ENCODE data around the gene SMIM13. TPM values are rescaled to one million over a fixed set of nuclear protein-coding genes. Genes with fewer than 3 reads are reported as not detected.

Gene SMIM13
- total RNA-seq (2014; rRNA removed; shearing (Covaris generic)): 8.6 and 17.7 TPM in 2 replicates
- polyA plus RNA-seq (2015; cell fraction: cytosol; rRNA removed): 11.2 and 11.7 TPM in 2 replicates
- 6.0 and 7.0 TPM in 2 replicates for polyA plus RNA-seq (2015; cell fraction: nucleus; rRNA removed)

DNA sequence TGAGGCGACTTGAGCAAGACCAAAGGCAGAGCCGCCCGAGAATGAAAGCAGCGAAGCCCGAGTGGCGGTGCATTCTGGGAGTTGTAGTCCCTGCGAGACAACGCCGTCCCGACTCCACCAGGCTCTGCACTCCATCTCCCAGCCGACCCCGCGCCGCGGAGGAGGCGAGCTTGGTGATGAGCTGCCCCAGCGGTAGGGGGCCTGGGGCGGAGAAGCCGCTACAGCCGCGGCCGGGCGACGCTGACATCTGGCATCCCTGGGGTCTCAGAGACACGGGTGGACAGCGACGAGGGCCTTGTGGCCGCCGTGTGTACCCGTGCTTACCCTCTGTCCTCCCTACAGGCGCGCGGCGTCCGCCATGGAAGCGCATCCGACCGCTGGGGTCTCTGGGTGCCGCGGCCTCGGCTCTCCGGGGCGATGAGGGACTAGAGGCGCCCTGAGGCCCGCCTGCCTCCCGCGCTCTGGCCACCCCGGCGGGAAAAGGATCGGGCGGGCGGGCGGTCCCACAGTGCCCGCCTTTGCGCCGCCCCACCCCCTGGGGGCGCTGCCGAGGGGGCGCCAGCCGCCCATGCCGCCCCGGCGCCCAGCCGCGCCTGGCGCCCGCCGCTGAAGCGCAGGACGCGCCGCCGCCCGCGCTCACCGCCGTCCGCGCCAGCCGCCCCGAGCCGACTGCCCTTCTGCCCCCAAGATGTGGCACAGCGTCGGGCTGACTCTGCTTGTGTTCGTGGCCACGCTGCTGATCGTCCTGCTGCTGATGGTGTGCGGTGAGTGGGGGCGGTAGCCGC lies at the start of gene SMIM13:
SMIM13 (plus strand) TSS at position 209 of the 785 bp plus-strand sequence; CDS start at position 689, 480 bp downstream.
- peak; percentile 98 for DNase-seq (ENCODE audit: low read depth)

DNA sequence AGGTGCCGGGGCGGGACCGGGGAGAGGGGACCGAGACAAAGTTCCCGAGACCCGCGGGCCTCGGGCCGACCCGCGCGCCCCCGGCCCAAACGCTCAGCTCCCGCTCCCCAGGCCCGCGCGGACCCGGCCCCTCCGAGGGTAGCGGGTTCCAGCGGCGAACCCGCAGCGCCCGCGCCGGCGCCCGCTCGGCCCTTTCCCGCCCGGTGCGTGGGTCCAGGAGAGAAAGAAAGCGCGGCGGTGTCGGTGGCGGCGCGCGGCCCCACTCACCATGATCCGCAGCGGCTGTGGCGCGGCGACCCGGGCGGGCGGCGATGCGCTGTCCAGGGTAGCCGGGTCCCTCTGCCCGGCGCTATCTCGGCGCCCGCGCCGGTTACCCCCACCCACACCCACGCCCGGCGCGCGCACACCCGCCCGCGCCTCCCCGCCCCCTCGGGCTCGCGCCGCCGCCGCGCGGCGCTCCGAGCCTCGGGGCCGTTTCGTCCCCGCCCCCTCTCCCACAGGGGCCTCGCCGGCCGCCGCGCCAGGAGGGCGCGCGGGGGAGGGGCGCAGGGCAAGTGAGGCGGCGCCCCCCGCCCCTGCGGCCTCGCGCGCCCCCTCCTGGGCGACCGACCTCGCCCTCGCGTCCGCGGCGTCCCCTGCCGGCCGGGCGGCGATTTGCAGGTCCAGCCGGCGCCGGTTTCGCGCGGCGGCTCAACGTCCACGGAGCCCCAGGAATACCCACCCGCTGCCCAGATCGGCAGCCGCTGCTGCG lies 49.5 kb upstream of the SMIM13 start, which contains the start of gene ELOVL2:
ELOVL2 (minus strand) TSS at position 345 of the 751 bp plus-strand sequence; CDS start at position 270, 75 bp downstream.
- peak; percentile 37 for DNase-seq (ENCODE audit: low read depth)

DNA sequence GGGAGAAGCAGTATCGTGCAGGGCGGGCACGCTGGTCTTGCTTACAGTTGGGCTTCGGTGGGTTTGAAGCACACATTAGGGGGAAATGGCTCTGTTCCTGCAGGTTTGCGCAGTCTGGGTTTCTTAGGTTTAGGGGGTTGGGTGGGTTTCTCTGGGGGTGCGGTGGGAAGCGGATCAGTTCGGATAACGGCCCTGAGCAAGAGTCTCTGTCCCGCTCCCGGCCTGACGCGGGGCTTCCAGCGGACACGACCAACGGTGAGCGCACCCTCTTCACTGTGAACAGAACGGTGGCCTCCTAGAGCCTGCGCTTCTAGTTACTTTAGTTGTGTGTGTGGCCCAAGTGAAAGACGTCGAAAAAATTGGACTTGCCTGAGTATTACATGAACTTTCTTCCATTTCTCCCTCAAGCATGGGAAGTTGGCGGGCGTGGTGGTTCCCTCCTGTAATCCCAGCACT lies 48.9 kb upstream of the SMIM13 start:
- no peak for DNase-seq (ENCODE audit: low read depth)

DNA sequence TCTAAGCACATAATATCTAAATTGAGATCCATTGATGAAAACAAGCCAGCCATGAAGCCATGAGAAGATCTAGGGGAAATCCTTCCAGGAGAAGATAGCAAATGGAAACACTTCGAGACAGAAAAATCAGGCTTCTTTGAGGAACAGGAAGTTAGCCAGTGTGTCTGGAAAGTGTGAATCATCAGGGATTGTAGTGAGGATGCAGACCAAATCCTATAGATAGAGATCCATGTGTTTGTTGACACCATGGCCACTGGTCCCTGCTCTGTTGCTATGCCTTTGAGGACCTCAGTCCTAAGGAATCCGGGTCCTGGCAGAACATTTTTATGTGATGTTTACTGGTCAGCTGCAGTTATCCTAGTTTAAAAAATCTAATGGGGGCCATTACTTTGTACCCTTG lies 42.9 kb upstream of the SMIM13 start:
- peak; percentile 74 for DNase-seq (ENCODE audit: low read depth)

DNA sequence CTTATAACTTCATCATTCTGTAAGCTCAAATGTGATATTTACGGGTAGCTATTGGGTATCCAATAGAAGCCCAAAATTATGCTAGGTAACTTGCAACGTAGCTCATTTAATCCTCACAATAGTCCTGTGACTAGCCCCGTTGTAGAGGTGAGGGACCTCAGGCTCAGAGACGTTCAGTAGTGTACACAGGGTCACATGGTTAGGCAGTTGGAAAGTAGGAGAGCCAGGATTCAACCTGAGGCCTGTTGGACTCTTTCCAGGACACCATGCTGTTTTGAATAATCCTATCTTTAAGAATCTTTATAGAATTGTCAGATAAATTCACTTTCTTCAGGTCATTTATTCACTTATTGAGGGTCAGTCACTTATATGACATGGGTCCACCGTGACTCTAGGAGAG lies 40.3 kb upstream of the SMIM13 start:
- no peak for DNase-seq (ENCODE audit: low read depth)

DNA sequence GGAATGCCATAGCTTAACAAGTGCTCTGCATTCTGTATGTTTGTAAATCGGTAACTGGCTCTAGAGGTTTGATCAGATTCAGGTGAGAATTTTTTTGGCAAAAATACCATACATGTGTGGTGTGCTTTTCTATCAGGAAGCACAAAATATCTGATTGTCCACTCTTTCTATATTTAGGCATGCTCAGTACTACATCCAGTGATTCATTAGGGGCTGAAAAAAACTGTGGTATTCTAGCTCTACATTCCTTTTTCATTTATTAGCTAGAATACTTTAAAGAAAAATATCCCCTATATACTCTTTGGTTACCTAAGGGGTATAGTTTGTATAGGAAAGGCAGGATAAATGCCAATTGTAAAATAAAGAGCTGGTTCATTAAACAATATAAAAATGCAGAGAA lies 38.9 kb upstream of the SMIM13 start:
- DNase-seq (ENCODE audit: low read depth): no peak

DNA sequence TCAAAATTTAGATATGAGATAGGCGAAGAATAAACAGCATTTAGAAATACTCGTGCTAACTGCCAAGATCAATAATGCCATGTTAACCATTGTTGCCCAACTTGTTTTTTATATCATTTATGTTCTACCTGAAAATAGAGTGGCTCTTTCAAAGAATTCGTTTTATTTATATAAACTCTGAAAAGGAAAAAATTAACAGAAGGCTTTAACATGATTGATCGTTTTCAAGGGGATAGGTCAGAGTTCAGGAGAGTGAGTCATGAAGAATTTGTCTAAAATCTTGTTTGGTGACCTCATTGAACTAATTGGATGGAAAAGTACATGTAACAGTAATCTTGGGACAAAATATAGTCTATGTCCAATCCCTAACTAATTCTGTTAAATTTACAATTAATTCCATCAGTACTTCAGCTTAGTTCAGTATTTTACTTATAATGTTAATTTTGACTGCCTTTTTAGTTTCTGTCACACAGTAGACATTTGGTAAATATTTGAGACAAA lies 38.5 kb upstream of the SMIM13 start:
- no peak for DNase-seq (ENCODE audit: low read depth)

DNA sequence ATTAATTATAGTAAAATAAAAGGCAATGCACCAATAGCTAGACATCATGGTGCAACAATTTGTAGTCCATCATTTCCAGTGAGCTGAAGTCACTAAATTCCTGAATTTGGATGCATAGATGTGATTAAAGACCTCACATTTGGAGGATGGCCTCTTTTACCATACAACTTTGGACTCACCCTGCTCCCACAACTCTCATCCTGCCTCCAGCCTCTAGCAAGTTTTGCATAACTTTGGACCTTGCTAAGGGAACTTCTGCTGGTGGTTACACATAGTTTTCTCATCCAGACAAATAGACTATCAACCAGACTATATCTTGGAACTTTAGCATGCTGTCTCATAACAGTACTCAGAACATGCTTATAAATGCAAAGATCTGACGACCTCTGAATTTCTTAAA lies 36.8 kb upstream of the SMIM13 start:
- DNase-seq (ENCODE audit: low read depth): no peak

DNA sequence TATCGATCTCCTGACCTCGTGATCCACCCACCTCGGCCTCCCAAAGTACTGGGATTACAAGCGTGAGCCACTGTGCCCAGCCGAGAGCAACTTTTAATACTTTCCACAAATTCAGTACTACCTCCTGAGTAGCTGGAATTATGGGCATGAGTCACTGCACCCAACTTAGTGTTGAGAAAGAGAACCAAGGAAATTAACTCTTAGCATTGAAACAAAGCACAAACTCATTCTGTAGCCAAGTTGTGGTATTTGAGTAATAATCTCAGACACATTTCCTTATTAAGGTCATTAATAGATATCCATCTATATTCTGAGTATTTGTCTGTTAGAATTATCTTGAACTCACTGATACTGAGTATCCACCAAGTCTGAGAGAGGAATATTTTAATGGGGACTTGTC lies 35.2 kb upstream of the SMIM13 start:
- no peak for DNase-seq (ENCODE audit: low read depth)

DNA sequence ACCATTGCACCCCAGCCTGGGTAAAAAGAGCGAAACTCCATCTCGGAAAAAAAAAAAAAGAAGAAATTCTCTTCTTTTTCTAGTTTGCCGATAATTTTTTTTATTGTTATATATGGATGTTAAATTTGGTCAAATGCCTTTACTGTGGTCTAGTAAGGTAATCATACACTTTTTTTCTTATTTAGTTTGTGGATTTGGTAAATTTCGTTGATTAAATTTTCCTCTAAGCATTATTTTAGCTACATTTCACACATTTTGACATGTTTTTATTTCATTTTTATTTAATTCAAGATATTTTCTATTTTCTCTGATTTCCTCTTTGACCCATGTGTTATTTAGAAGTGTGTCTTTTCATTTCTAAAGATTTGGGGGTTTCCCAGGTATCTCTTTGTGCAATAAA lies 31.6 kb upstream of the SMIM13 start:
- no peak for DNase-seq (ENCODE audit: low read depth)

DNA sequence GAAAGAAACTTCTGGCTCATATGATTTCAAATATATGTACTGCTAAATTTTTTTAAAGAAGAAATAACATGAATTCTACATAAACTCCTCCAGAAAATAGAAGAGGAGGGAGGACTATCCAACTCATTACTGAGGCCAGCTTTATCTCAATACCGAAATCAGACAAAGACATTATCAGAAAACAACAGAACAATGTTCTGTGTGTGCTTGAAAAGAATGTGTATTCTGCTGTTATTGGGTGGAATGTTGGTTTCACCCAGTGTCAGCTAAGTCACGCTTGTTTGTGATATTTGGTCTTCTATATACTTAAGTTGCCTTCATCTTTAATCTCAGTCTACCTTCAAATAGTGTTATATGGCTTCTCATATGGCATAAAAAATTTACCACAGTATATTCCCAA lies 30.9 kb upstream of the SMIM13 start:
- DNase-seq (ENCODE audit: low read depth): no peak

DNA sequence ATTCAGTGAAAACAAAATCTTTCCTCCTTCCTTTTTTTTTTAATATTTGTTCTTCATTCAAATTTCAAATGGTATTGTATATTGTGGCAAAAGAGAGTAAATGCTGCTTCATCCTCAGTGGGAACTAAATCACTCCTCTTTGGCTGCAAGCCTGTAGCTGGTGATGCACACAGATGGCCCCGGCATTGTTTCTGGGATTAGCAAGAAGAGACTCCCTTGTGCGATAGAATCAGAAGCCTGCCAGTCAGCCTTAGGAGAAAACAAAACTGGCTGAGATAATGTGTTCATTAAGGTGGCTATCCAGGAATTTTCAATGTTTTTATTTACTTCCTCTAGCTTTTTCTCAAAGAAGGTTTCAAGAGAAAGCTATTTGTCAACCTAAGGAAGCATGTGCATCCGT lies 28.8 kb upstream of the SMIM13 start:
- DNase-seq (ENCODE audit: low read depth): no peak

DNA sequence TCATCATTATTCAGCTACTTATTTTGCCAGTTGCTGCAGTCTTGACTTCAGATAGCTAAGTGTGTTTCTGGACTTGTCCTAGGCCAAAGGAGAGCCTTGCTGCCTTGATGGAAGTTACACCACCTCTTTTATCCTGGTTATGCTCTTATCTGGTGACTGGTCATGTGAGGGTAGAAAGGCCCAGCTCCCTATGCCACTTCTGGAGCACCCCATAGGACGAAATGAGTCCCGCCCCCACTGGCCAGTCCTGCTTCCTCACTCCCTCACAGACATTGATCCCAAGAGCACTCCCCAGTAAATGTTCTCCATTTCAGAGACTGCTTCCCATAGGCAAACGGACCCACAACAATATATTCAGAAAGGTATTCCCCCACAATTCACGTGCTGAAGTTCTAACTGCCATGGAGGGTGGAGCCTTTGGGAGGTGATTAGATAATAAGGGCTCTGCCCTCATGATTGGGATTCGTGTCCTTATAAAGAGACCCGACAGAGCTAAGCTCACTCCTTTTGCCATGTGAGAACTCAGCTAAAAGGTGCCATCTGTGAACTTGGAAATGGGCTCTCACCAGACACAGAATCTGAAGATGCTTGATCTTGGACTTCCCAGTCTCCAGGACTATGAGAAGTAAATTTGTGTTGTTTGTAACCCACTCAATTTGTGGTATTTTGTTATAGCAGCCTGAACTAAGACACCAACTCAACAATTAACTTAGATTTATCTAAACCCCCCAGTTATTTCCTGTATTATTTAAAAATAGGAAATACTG lies 28.0 kb upstream of the SMIM13 start:
- DNase-seq (ENCODE audit: low read depth): no peak

DNA sequence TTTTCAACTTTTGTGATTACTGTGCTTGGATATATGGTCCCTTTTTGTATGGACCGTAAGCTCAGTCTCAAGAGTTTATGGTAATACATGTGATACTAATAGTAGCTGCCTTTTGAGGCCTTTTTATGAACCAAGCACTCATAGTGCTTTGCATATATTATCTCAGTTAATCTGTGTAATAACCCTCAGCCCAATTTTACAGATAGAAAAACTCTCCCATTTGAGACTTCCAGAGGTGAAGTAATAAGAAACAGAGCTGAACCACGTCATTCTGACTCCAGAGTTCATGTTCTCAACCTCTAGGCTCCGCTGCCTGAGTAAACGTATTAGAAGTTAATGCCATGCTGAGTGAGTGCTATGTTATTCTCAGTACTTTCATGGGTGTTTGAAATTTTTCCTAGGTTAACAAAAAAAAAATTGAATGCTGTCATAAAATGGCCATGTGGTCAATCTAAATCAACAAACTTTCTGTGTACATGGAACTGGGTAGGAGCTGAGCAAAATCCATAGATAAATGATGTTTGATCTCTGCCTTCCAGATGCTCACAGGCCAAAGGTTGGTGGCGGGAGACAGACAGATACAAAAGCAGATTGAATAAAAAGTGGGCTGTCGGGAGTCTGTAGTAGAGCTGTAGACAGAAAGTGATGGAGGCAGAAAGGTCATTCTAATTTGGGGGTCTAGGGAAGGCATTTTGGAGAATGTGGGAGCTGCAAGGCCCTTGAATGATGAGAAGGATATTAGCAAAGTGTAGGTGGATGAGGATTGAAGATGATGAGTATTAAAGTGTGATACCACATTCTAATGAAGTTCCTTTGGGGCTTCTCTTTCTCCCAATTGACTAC lies 26.9 kb upstream of the SMIM13 start:
- DNase-seq (ENCODE audit: low read depth): no peak

DNA sequence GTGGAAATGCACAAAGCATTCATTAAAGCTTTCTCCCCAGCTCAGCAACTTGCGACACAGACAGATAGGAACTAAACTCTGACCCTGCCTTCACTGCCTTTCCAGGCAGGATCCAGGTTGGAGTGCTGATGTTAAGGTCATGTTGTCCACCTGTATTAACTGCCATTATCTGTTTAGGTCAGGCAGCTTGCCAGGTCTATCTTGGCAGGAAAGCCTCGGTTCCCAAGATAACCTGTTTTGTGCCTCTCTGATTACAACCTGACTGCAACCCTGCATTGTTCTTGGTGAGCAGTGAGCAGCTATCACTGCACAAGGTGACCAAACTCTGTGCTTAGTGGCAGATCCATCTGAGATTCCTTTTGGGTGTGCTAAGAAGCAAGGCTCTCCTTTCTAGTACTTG lies 26.3 kb upstream of the SMIM13 start:
- DNase-seq (ENCODE audit: low read depth): no peak

DNA sequence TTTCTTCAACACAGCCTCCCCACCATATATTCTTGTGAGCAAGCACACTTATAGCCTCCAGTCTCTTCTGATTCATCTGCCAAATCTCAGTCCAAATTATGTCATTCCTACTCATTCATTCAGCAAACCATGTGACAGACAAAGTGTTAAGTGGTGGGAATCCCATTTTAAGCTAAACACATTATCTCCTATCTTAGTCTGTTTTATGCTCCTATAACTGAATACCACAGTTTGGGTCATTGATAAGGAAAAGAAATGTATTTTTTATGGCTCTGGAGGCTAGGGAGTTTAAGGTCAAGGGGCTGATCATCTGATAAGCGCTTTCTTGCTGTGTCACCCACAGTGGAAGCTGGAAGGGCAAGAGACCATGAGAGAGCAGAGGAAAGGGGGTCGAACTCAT lies 23.9 kb upstream of the SMIM13 start:
- peak; percentile 30 for DNase-seq (ENCODE audit: low read depth)

DNA sequence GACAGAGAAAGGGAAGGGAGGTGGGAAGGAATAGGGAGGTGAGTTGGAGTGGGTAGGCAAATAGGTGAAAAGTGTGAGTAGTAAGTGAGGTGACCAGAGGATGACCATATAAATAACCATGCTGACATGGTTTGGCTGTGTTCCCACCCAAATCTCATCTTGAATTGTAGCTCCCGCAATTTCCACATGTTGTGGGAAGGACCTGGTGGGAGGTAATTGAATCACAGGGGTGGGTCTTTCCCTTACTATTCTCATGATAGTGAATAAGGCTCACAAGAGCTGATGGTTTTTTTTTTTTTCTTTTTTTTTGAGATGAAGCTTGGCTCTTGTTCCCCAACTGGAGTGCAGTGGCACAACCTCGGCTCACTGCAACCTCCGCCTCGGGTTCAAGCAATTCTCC lies 21.5 kb upstream of the SMIM13 start:
- DNase-seq (ENCODE audit: low read depth): no peak

DNA sequence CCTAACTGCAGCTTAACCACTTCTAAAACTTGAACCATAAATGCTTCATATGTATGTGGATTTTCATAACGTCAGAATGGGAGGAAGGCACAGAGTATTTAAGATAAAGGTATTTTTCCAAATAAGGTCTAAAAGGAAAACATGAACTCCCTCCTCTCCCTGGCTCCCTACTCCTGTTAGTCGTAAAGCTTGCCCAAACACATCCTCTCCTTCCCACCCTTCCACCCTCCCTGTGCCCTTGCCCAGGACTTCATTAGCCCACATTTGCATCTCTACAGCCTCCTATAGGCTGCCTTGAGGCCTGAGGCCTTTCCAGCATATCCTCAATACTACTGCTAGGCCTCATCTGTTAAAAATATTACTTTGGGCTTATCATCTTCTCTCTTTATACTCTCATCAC lies 17.1 kb upstream of the SMIM13 start:
- DNase-seq (ENCODE audit: low read depth): no peak

DNA sequence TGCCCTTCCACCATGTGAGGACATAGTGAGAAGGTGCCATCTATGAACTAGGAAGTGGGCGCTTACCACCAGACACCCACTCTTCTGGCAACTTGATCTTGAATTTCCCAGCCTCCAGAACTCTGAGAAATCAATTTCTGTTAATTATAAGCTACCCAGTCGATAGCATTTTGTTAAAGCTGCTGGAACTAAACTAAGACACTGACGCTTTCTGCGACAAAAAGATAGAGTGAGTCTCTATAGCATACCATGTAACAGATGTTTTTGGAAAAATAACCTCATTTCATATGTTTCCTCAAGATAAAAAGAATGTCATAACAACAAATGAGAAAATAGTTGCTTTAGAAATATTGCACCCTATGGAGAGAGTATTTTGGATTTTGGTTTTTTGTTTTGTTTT lies 15.4 kb upstream of the SMIM13 start:
- no peak for DNase-seq (ENCODE audit: low read depth)

DNA sequence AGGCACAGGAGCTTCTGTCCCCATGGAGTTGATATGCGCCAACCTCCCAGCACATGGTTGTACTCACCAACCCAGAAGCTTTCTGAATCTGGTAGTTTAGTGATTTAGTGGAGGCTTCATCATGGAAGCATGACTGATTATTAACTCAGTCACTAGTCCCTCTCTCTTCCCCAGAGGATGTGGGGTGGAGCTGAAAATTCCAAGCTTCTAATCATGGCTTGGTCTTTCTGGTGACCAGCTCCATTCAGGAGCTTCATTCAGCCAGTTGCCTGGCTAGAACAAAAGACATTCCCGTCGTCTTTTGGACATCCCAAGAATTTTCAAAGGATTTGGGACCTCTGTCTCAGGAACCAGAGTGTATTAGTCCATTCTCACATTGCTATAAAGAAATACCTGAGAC lies 13.3 kb upstream of the SMIM13 start:
- DNase-seq (ENCODE audit: low read depth): no peak
